GM12872 (cell line): Measurements from ENCODE around the gene DCXR.

ENCODE experiments used
- CTCF ChIP-seq: IDR thresholded peaks from 3 replicates; pipeline ENCODE4 v1.5.1; 2011; ENCODE audit warnings: low read depth, mild to moderate bottlenecking, low read length, moderate library complexity; ENCODE audit not compliant: insufficient read depth

DCXR gene

GRCh38 chr17:82039695-82040299 lies 2.3 kb upstream of the DCXR start:
- TF ChIP-seq CTCF, result no peak

- no peak for TF ChIP-seq CTCF
Measured at GRCh38 chr17:82037889-82038195, 345 bp upstream of the DCXR start.

GRCh38 chr17:82036634-82037091 lies 834 bp downstream of the DCXR start:
- no peak for TF ChIP-seq CTCF

GRCh38 chr17:82035956-82036633 lies 1.4 kb downstream of the DCXR start:
- TF ChIP-seq CTCF, result no peak

- TF ChIP-seq CTCF, result no peak
Measured at GRCh38 chr17:82035488-82035887, 2.0 kb downstream of the DCXR start.

- no peak for TF ChIP-seq CTCF
Measured at GRCh38 chr17:82034371-82035011, 3.0 kb downstream of the DCXR start.

GRCh38 chr17:82033359-82034085 lies 4.0 kb downstream of the DCXR start:
- TF ChIP-seq CTCF, result no peak
